IPS-20b (cell line): ENCODE measurements around the gene GGTLC3.
"Not testable (repeated sequence)": the region's sequence is repeated elsewhere in the genome, so short reads cannot be mapped to it uniquely, and the experiment has no call there.

Experiments
- H3K27ac ChIP-seq: one replicate; pipeline ENCODE4 v1.5.1; 2013; ENCODE audit warnings: low read length
- H3K27me3 ChIP-seq: 2 replicates; pipeline ENCODE4 v1.6.1; 2013; ENCODE audit warnings: mild to moderate bottlenecking, low read length, inconsistent platforms; ENCODE audit not compliant: insufficient read depth
- H3K36me3 ChIP-seq: 2 replicates; pipeline ENCODE4 v1.6.1; 2013; ENCODE audit warnings: low read depth, mild to moderate bottlenecking, inconsistent platforms, low read length, moderate library complexity; ENCODE audit not compliant: insufficient read depth
- H3K4me1 ChIP-seq: 2 replicates; pipeline ENCODE4 v1.6.1; 2013; ENCODE audit warnings: mild to moderate bottlenecking, control low read depth, inconsistent platforms, low read length, moderate library complexity; ENCODE audit not compliant: insufficient read depth
- H3K4me3 ChIP-seq: 2 replicates; pipeline ENCODE4 v1.5.1; 2013; ENCODE audit warnings: mild to moderate bottlenecking, low read length, inconsistent platforms
- H3K9ac ChIP-seq: 2 replicates; pipeline ENCODE4 v1.6.1; 2013; ENCODE audit warnings: low read depth, mild to moderate bottlenecking, inconsistent platforms, low read length, moderate library complexity
- H3K9me3 ChIP-seq: 2 replicates; pipeline ENCODE4 v1.6.1; 2013; ENCODE audit warnings: mild to moderate bottlenecking, low read depth, low read length, inconsistent platforms; ENCODE audit not compliant: insufficient read depth

Gene GGTLC3

DNA sequence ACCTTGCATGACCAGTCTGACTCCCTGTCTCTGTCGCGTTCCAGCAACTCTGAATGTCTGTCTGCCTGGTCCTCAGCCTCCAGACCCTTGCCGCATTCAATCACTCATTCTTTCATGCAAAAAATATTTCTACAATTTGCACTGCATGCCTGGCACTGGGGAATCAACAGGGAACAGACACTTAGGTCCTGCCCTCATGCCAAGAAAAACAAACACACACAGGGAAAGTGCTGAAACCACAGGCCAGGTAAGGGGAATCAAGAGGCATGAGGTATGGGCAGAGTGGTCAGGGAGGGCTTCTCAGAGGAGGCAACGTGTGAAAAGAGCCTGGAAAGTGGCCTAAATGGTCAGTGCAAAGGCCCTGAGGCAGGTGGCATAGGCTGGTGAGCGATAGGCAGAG lies at the start of gene GGTLC3:
GGTLC3 (minus strand) TSS at position 101 of the 400 bp plus-strand sequence. CDS start 264 bp downstream, outside the sequence.
- H3K36me3 ChIP-seq, H3K27ac ChIP-seq, H3K27me3 ChIP-seq, H3K9me3 ChIP-seq, H3K4me1 ChIP-seq, H3K4me3 ChIP-seq, H3K9ac ChIP-seq: not testable (repeated sequence)

DNA sequence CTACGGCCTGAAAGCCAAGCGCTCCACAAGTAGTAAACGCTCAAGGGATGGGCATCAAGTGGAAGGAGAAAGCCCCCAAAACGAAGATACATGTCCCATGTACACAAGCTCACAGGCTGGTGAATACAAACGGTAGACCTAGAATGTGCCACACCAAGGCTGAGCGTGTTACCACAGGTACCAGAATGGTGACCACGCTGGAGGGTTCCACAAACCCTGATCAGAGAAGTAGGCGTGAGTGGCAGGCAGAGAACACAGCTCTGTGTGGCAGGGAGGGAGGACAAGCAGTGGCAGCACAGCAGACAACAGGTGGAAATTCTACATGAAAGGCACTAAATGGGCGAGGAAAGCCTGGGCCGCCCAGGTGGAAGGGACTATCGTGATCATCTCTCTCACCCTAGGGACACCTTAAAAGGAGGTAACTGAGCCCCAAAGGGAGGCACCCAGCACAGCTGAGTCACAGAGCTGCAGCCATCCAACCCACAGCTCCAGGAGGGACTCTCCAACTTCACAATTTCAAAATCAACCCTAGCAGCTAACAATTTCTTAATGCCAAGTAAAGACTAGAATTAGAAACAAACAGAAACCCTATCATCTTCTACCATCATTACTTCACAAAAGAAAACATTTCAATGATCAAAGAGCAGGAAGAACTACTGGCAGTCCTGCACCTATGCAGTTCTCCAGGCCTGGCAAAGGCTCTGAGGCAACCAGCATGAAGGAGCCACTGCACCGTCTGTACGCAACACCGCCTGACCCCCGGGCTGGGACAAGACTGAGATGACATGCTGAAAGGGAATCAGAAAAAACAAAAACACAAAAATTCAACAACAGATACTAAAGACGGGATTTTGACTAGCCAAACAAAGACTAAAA lies 42.4 kb upstream of the GGTLC3 start:
- H3K27me3 ChIP-seq, H3K4me1 ChIP-seq, H3K27ac ChIP-seq, H3K9me3 ChIP-seq, H3K9ac ChIP-seq, H3K36me3 ChIP-seq, H3K4me3 ChIP-seq: not testable (repeated sequence)

DNA sequence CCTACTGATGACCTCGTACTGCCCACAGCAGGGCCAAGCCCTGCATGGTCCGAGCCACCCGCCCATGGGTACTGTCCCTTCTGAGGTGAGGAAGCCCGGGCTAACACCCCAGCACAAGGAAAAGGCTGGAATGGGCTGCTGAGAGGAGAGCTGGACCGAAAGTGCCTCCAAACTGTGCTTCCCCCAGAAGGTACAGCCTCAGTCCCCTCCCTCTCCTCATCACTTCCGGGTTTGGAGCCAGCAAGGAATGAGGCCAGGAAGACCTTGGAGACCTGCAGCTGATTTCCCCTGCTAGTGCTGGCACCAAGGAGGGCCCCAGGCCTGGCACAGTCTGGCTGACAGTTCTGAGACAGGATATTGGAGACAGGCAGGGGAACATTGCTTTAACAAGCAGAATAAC lies 41.0 kb upstream of the GGTLC3 start:
- H3K9ac ChIP-seq, H3K27ac ChIP-seq, H3K4me1 ChIP-seq, H3K36me3 ChIP-seq, H3K4me3 ChIP-seq, H3K9me3 ChIP-seq, H3K27me3 ChIP-seq: not testable (repeated sequence)

DNA sequence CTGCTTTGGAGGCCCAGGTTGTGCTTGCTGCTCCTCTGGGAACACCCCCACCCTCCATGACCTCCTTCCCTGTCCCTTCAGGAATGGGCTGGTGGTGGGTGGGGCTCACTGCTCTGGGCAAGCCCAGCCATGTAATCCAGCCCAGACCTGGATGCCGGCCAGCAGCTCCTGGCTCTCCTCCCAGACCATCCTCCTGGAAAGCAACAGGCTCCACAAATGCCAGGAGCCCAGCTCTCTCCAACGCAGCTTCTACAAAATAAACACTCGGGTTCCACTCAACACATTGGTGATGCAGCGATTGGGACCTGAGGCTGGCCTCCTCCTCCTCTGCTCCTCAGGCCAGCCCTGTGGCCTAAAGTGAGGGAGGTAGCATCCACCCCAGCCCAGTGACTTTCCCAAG lies 40.6 kb upstream of the GGTLC3 start:
- not testable (repeated sequence) for H3K9ac ChIP-seq, H3K36me3 ChIP-seq, H3K27ac ChIP-seq, H3K4me3 ChIP-seq, H3K27me3 ChIP-seq, H3K9me3 ChIP-seq, H3K4me1 ChIP-seq

DNA sequence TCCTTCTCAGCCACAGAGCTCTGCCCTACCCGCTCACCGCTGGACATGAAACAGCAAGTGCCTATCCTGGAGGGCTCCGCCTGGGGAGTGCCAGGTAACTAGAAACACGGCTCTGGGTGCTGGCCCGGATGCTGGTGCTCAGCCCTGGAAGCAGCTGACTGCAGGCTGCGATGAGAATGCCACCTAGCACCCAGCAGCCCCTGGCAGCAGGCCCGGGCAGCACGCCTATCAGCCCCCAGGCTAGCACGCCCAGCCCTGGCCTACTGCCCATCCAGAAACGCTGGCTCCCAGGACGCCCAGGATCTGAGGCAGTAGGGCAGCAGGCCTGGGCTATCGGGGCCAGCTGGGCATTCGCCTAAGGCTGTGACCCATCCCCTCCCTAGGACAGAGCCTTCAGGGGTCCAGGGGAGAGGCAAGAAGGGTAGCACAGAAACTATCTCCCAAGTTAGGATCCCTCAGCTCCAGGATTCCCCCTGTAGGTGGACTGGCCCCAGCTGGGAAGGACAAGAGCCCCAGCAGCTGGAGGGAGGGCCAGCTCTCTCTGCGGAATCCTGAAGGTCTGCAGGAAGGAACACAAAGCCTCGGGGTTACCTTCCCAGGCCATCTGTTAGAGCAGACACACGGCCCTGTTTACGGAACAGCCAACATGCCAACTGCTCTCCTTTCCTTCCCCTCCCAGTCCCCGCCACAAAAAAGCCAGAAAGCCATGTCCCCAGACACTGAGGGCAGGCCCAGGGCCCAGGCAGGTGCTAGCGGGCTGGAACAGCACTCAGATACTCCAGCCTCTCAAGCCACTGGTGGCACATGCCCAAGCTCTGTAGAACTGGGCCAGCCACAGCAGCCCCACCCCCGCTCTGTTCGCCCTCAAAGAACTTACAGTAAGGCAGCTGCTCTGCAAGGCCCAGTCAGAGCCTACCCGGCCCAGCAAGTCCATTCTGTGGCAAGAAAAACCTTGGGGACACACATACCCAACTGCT lies 36.6 kb upstream of the GGTLC3 start:
- H3K4me3 ChIP-seq, H3K9me3 ChIP-seq, H3K36me3 ChIP-seq, H3K27ac ChIP-seq, H3K27me3 ChIP-seq, H3K4me1 ChIP-seq, H3K9ac ChIP-seq: not testable (repeated sequence)

DNA sequence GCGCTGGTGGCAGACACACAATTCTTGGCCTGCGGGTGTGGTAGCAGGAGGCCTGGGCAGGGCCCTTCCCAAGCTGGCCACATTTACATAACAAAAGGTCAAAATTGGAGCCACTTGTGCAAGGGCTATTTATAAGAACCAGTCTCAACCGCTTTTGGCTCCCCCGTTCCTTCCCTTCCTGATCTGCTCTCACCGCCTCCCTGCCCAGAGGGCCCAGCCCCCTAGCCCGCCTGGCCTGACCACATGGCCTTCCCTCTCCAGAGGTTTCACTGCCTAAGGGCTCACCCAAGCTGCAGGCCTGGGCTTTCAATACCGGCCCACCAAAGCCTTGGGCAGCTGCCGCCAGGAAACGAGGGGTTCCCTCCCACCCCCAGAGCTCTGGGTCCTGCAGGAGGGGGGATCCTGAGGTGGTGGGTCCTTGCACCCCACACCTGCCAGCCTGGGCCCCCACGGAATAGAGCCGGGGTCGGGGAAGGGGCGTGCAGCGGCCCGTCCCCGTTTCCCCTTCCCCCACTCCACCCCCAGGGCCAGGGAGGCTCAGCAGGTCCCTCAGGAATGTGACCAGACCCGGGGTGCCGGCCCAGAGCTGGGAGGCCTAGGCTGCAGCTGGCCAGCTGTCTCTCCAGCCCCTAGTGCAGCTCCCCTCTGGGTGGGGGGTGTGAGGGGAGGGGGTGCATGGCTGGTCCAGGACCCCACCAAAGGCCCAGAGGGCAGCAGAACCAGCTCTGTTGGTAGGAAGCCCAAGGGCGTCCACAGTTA lies 35.1 kb upstream of the GGTLC3 start:
- not testable (repeated sequence) for H3K9me3 ChIP-seq, H3K4me1 ChIP-seq, H3K27me3 ChIP-seq, H3K36me3 ChIP-seq, H3K9ac ChIP-seq, H3K27ac ChIP-seq, H3K4me3 ChIP-seq

DNA sequence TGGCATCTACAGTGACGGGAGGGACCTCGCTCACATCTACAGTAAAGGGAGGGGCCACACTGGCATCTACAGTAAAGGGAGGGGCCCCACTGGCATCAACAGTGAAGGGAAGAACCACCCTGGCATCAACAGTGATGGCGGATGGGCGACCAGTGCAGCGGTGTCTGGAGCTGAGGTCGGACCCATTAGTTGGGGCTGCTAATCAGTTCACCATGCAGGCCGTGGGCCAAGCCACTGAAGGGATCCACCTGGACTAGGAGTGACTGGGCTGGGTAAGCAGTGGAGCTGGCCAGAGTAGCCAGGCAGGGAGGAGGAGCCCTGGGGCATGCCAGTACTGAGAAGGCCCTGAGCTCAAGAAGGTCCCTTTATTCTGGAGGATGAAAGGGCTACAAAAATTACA lies 33.1 kb upstream of the GGTLC3 start:
- H3K9me3 ChIP-seq, H3K9ac ChIP-seq: not testable (repeated sequence)

DNA sequence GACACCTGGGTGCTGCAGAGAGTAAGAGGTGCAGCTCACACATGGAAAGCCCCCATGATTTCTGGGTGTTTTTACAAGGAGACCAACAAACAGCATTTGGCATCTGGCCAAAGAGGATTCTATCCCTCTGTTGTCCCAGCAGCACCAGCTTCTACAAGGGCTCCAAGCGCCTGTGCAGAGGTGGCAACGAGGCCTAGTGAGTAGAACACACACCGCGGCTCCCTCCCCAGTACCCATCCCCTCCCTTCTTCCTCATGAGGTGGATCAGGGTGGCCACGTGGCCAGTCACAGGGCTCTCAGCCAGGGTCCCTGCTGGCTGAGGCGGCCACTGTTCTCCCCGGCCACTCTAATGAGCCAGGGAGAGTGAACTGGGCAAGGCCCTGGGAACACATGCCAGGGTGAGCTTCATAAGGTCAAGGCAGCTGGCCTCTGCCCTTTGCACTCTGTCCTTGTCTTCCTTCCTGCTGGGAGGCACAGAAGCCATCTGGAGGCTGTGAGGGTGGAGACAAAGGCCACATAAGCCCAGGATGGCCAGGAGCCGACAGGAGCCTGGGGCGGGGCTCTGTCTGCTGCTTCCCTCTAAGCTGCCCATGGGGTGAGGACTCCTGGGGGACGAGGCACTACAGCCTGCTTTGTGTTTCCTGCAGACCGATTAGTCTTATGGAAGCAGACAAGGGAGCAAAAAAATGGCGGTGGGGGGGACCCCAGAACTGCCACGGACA lies 31.7 kb upstream of the GGTLC3 start:
- not testable (repeated sequence) for H3K9ac ChIP-seq, H3K4me3 ChIP-seq, H3K4me1 ChIP-seq, H3K27ac ChIP-seq, H3K9me3 ChIP-seq, H3K36me3 ChIP-seq, H3K27me3 ChIP-seq

More for the DNA sequence above, 33.1 kb upstream of the GGTLC3 start:
- H3K4me3 ChIP-seq, H3K27me3 ChIP-seq, H3K36me3 ChIP-seq, H3K27ac ChIP-seq, H3K4me1 ChIP-seq: not testable (repeated sequence)

DNA sequence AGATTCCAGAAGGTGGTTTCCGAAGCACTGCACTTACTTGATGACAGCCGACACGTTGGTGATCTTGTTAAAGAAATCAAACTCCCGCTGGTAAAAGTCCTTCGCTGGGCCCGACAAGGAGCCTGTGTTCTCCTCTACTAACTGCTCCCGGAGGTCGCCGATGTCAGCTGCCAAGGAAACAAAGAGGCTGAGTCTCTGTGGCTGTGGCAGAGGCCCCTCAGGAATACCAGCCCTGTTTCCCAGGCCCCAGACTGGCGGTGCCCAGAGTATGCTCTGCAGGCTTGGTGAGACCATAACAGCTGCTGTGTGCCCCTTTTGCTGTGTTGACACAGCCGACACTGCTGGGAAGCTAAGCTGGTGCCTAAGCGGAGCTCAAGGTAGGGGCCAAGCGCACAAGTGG lies 26.7 kb upstream of the GGTLC3 start:
- H3K4me3 ChIP-seq, H3K27ac ChIP-seq, H3K4me1 ChIP-seq, H3K27me3 ChIP-seq, H3K9me3 ChIP-seq, H3K36me3 ChIP-seq, H3K9ac ChIP-seq: not testable (repeated sequence)

DNA sequence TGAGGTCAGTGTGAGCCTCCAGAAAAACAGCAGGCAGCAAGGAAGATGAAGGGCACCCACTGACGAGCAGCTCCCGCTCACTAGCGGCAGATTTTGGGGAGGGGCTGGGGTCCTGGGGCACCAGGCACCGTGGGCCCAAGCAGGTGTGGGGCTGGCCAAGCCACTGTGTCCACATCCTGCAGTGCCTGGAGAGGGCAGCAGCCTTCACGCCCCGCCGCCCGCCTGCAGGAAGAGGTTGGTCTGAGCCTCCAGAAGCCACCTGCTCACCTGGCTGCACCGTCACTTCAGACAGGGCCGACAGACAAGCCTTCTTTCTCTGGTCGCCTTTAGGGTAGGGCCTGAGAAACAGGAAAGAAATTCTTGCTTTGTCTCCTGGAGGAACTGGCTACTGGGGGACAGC lies 25.4 kb upstream of the GGTLC3 start:
- not testable (repeated sequence) for H3K4me1 ChIP-seq, H3K9me3 ChIP-seq, H3K36me3 ChIP-seq, H3K27me3 ChIP-seq, H3K27ac ChIP-seq, H3K4me3 ChIP-seq, H3K9ac ChIP-seq

DNA sequence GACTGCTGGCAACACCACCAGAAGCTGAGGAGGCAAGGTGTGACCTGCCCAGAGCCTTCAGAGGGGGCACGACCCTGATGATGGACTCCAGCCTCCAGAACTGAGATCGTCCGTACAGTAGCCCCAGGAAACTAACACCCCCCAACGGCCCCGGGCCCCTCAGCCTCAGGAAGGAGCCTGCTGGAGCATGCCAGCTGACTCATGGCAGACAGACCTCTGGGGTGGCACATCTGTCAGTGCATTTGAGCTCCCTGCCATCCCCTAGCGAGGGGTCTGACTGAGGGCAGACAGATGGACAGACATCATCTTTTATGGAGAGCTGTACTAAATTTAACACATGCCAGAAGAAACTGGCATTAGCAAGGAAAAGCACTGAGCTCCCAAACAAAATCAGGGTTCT lies 22.0 kb upstream of the GGTLC3 start:
- H3K4me3 ChIP-seq, H3K4me1 ChIP-seq, H3K36me3 ChIP-seq, H3K9ac ChIP-seq, H3K27me3 ChIP-seq, H3K9me3 ChIP-seq, H3K27ac ChIP-seq: not testable (repeated sequence)
